H9 (cell line): ENCODE results near the gene IGSF3. TPM values are rescaled to one million over a fixed set of nuclear protein-coding genes. Genes with fewer than 3 reads are reported as not detected.

Source experiments
- DNase-seq: peaks from one replicate; pipeline ENCODE4 v3.0.0-alpha.2; 2017
- H2AFZ ChIP-seq: one replicate; pipeline ENCODE4 v1.6.1; 2013; ENCODE audit warnings: mild to moderate bottlenecking, low read length, control low read depth, moderate library complexity
- H2AK5ac ChIP-seq: 2 replicates; pipeline ENCODE4 v1.6.1; 2013; ENCODE audit warnings: low read length, control low read depth, mixed read lengths; ENCODE audit not compliant: insufficient read length
- H2BK120ac ChIP-seq: one replicate; pipeline ENCODE4 v1.6.1; 2013; ENCODE audit warnings: low read depth, mild to moderate bottlenecking, low read length, control low read depth, inconsistent platforms; ENCODE audit not compliant: poor library complexity, severe bottlenecking
- H2BK12ac ChIP-seq: 2 replicates; pipeline ENCODE4 v1.6.1; 2013; ENCODE audit warnings: low read length, control low read depth, mixed read lengths, low read depth; ENCODE audit not compliant: insufficient read length
- H2BK15ac ChIP-seq: 2 replicates; pipeline ENCODE4 v1.6.1; 2013; ENCODE audit warnings: low read depth, low read length, control low read depth
- H2BK20ac ChIP-seq: one replicate; pipeline ENCODE4 v1.6.1; 2013; ENCODE audit warnings: low read depth, mild to moderate bottlenecking, low read length, control low read depth, inconsistent platforms; ENCODE audit not compliant: poor library complexity, severe bottlenecking
- H2BK5ac ChIP-seq: 2 replicates; pipeline ENCODE4 v1.6.1; 2013; ENCODE audit warnings: low read length, control low read depth, mixed read lengths; ENCODE audit not compliant: insufficient read length
- H3K14ac ChIP-seq: 2 replicates; pipeline ENCODE4 v1.6.1; 2013; ENCODE audit warnings: low read length, control low read depth; ENCODE audit not compliant: insufficient read depth
- H3K18ac ChIP-seq: 2 replicates; pipeline ENCODE4 v1.6.1; 2013; ENCODE audit warnings: low read depth, mild to moderate bottlenecking, mixed read lengths, low read length, control low read depth; ENCODE audit not compliant: insufficient read length
- H3K23ac ChIP-seq: 2 replicates; pipeline ENCODE4 v1.6.1; 2013; ENCODE audit warnings: low read length, control low read depth, mixed read lengths, low read depth; ENCODE audit not compliant: insufficient read length
- H3K23me2 ChIP-seq: 2 replicates; pipeline ENCODE4 v1.6.1; 2013; ENCODE audit warnings: low read depth, mild to moderate bottlenecking, mixed read lengths, low read length, control low read depth; ENCODE audit not compliant: insufficient read length, poor library complexity, severe bottlenecking
- H3K27ac ChIP-seq: 2 replicates; pipeline ENCODE4 v1.5.1; 2013; ENCODE audit warnings: low read length, control low read depth, mixed read lengths, low read depth; ENCODE audit not compliant: insufficient read length
- H3K27me3 ChIP-seq: 2 replicates; pipeline ENCODE4 v1.6.1; 2013; ENCODE audit warnings: low read length, control low read depth, inconsistent platforms; ENCODE audit not compliant: insufficient read depth
- H3K4ac ChIP-seq: 2 replicates; pipeline ENCODE4 v1.6.1; 2013; ENCODE audit warnings: low read depth, mild to moderate bottlenecking, control low read depth, inconsistent platforms, low read length, moderate library complexity
- H3K4me1 ChIP-seq: 2 replicates; pipeline ENCODE4 v1.6.1; 2013; ENCODE audit warnings: low read length, control low read depth, inconsistent platforms; ENCODE audit not compliant: insufficient read depth
- H3K4me2 ChIP-seq: 2 replicates; pipeline ENCODE4 v1.6.1; 2013; ENCODE audit warnings: low read length, control low read depth, mixed read lengths; ENCODE audit not compliant: insufficient read length, insufficient read depth
- H3K56ac ChIP-seq: 2 replicates; pipeline ENCODE4 v1.6.1; 2013; ENCODE audit warnings: low read depth, mild to moderate bottlenecking, mixed read lengths, low read length, control low read depth; ENCODE audit not compliant: insufficient read length
- H3K79me1 ChIP-seq: 2 replicates; pipeline ENCODE4 v1.6.1; 2013; ENCODE audit warnings: low read depth, mild to moderate bottlenecking, moderate library complexity, low read length, control low read depth, inconsistent platforms; ENCODE audit not compliant: insufficient read depth, poor library complexity, severe bottlenecking
- H3K79me2 ChIP-seq: 2 replicates; pipeline ENCODE4 v1.6.1; 2013; ENCODE audit warnings: low read length, control low read depth, inconsistent platforms; ENCODE audit not compliant: insufficient read depth
- H3K9ac ChIP-seq: 2 replicates; pipeline ENCODE4 v1.6.1; 2013; ENCODE audit warnings: low read length, control low read depth, mixed read lengths; ENCODE audit not compliant: insufficient read length; ENCODE audit errors: extremely low read depth
- H3K9me3 ChIP-seq: one replicate; pipeline ENCODE4 v1.6.1; 2013; ENCODE audit warnings: low read depth, low read length, inconsistent platforms; ENCODE audit not compliant: control insufficient read depth
- H3T11ph ChIP-seq: one replicate; pipeline ENCODE4 v1.6.1; 2013; ENCODE audit warnings: mild to moderate bottlenecking, low read length, control low read depth, inconsistent platforms
- H4K20me1 ChIP-seq: one replicate; pipeline ENCODE4 v1.6.1; 2013; ENCODE audit not compliant: control insufficient read depth, insufficient read length, insufficient read depth
- H4K5ac ChIP-seq: 2 replicates; pipeline ENCODE4 v1.6.1; 2013; ENCODE audit warnings: low read depth, mild to moderate bottlenecking, mixed read lengths, low read length, control low read depth; ENCODE audit not compliant: insufficient read length
- H4K8ac ChIP-seq: replicated peaks from 2 replicates; pipeline ENCODE4 v1.6.1; 2013; ENCODE audit warnings: low read length, control low read depth, mixed read lengths, low read depth; ENCODE audit not compliant: insufficient read length
- H4K91ac ChIP-seq: 2 replicates; pipeline ENCODE4 v1.6.1; 2013; ENCODE audit warnings: low read depth, mild to moderate bottlenecking, moderate library complexity, mixed read lengths, low read length, control low read depth; ENCODE audit not compliant: insufficient read length
- H3K27ac Mint-ChIP-seq, 3 experiments: 2 replicates in 2 of 3; 3 replicates in 1 of 3; pipeline ENCODE4 v1.8.0; 2020 to 2021; ENCODE audit warnings: mixed read lengths in 3 of 3, mild to moderate bottlenecking in 1 of 3, moderate library complexity in 1 of 3
- H3K27me3 Mint-ChIP-seq: 2 replicates; pipeline ENCODE4 v1.8.0; 2021; ENCODE audit warnings: low read depth, mild to moderate bottlenecking, moderate library complexity, mixed read lengths
- H3K36me3 Mint-ChIP-seq, 3 experiments: 2 replicates in 2 of 3; 3 replicates in 1 of 3; pipeline ENCODE4 v1.8.0; 2020 to 2021; ENCODE audit warnings: low read depth in 3 of 3, mixed read lengths in 3 of 3; ENCODE audit not compliant: insufficient read depth in 1 of 3
- H3K4me1 Mint-ChIP-seq, 2 experiments: 2 replicates each; pipeline ENCODE4 v1.8.0; 2020; ENCODE audit warnings: mixed read lengths in 2 of 2
- H3K4me3 Mint-ChIP-seq, 2 experiments: 2 replicates in 1 of 2; 3 replicates in 1 of 2; pipeline ENCODE4 v1.8.0; 2020 to 2021; ENCODE audit warnings: mild to moderate bottlenecking in 2 of 2, mixed read lengths in 2 of 2, moderate library complexity in 1 of 2
- H3K9me3 Mint-ChIP-seq, 2 experiments: 2 replicates in 1 of 2; 3 replicates in 1 of 2; pipeline ENCODE4 v1.8.0; 2020; ENCODE audit warnings: mild to moderate bottlenecking in 2 of 2, mixed read lengths in 2 of 2, moderate library complexity in 1 of 2
- WGBS: extraction: QIAGEN DNeasy Blood & Tissue Kit; methylation state at CpG from one replicate; pipeline ENCODE4 v1.1.7; 2013; ENCODE audit warnings: missing lambda C conversion rate, low lambda C conversion rate, mixed read lengths; ENCODE audit not compliant: insufficient read length; ENCODE audit errors: extremely low coverage; 5-methylcytosine and 5-hydroxymethylcytosine counted together
- total RNA-seq: library from RNA; stranded (reverse); gene quantifications from 2 replicates; pipeline ENCODE4 v1.2.1, GENCODE V29; 2021
- TF ChIP-seq, protein P1 (sequence below): fragments of 200-600 bp; sonication (generic); conservative IDR thresholded peaks from 3 replicates; pipeline ENCODE4 v1.8.0; 2021; ENCODE audit warnings: antibody characterized with exemption, mild to moderate bottlenecking

Gene IGSF3
- total RNA-seq, 1 experiment from 2014 or later, result 19.1 TPM

- no CpG with 5 or more reads among the region's 2 CpGs for WGBS
- no peak overlapping the region for H3K27ac ChIP-seq
- DNase-seq, result no peak
- H2BK12ac ChIP-seq, result no peak overlapping the region
- no peak overlapping the region for H2BK120ac ChIP-seq
- H3K9ac ChIP-seq, result no peak overlapping the region
- no peaks in the 10 kb centered on the region for H3K23me2 ChIP-seq
- H3T11ph ChIP-seq, result no peak overlapping the region
- H4K91ac ChIP-seq, result no peak overlapping the region
- no peaks in the 10 kb centered on the region for H3K9me3 Mint-ChIP-seq
- H4K20me1 ChIP-seq, result no peaks in the 10 kb centered on the region
- no peak overlapping the region for H3K4ac ChIP-seq
- no peak overlapping the region for H3K14ac ChIP-seq
- H3K23ac ChIP-seq, result no peak overlapping the region
- no peak overlapping the region for H3K18ac ChIP-seq
- TF ChIP-seq, protein P1, sequence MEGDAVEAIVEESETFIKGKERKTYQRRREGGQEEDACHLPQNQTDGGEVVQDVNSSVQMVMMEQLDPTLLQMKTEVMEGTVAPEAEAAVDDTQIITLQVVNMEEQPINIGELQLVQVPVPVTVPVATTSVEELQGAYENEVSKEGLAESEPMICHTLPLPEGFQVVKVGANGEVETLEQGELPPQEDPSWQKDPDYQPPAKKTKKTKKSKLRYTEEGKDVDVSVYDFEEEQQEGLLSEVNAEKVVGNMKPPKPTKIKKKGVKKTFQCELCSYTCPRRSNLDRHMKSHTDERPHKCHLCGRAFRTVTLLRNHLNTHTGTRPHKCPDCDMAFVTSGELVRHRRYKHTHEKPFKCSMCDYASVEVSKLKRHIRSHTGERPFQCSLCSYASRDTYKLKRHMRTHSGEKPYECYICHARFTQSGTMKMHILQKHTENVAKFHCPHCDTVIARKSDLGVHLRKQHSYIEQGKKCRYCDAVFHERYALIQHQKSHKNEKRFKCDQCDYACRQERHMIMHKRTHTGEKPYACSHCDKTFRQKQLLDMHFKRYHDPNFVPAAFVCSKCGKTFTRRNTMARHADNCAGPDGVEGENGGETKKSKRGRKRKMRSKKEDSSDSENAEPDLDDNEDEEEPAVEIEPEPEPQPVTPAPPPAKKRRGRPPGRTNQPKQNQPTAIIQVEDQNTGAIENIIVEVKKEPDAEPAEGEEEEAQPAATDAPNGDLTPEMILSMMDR, result no peak
- H3K79me2 ChIP-seq, result no peaks in the 10 kb centered on the region
- H2AK5ac ChIP-seq, result no peak overlapping the region
- H3K4me2 ChIP-seq, result no peak overlapping the region
- H3K27me3 Mint-ChIP-seq, result no peaks in the 10 kb centered on the region
- no peak overlapping the region for H2BK5ac ChIP-seq
- no peak overlapping the region for H2AFZ ChIP-seq
- H4K8ac ChIP-seq, result no peak overlapping the region
- H3K4me1 ChIP-seq, result peaks cover 6% of the 10 kb centered on the region; the same call in 1 of the 2 replicates
- H3K9me3 ChIP-seq, result no peaks in the 10 kb centered on the region
- H3K4me3 Mint-ChIP-seq, result no peak overlapping the region
- no peak overlapping the region for H2BK15ac ChIP-seq
- H3K79me1 ChIP-seq, result no peaks in the 10 kb centered on the region
- no peak overlapping the region for H3K56ac ChIP-seq
- no peak overlapping the region for H4K5ac ChIP-seq
- H2BK20ac ChIP-seq, result no peak overlapping the region
- no peaks in the 10 kb centered on the region for H3K36me3 Mint-ChIP-seq
- H3K27ac Mint-ChIP-seq, result no peak overlapping the region
- H3K4me1 Mint-ChIP-seq, result peaks cover 8 to 11% of the 10 kb centered on the region in 2 experiments
- no peaks in the 10 kb centered on the region for H3K27me3 ChIP-seq
Observed at GRCh38 chr1:116554924-116555323, 112.6 kb downstream of the IGSF3 start.
